ENCODE results near the gene PRDM10. TPM values are rescaled to one million over a fixed set of nuclear protein-coding genes. Genes with fewer than 3 reads are reported as not detected.

Gene PRDM10
- polyA plus RNA-seq, 1 donor from 2014 or later: 13.7 TPM

DNA sequence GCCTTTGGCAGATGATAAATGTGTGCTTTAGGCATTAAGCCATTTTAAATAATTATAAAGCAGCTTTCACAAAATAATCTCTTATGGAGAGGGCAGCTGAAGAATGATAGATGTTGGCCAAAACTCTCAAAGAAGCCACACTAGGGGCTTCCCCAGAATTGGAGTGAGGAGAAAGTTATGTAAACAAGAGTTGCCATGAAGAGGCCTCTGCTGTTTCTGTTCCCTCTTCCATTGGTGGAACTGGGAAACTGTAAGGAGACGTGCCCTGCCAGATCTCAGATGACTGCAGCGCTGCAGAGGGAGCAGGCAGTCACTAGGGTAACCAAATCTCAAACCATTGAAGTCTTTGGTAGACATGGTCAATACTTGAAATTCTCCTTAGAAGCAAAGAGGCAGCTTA is 47.6 kb upstream of the PRDM10 start:
- no peak overlapping the region for H3K27ac ChIP-seq (ENCODE audit: low read length)
- no peaks in the 10 kb centered on the region for H3K36me3 ChIP-seq (ENCODE audit: insufficient read depth, low read length)
- TF ChIP-seq MXI1 (conservative IDR thresholded peaks at IDR 0.05; ENCODE audit: poor library complexity, severe bottlenecking) (no peak), EP300 (conservative IDR thresholded peaks at IDR 0.05; ENCODE audit: poor library complexity, severe bottlenecking) (no peak)
- no peaks in the 10 kb centered on the region for H3K9me2 ChIP-seq (ENCODE audit: insufficient read depth, low read length)
- no peaks in the 10 kb centered on the region for H3K79me2 ChIP-seq (replicated peaks; ENCODE audit: insufficient read depth, low read length)
- no peak overlapping the region for H3K4me3 ChIP-seq (ENCODE audit: low read length)
- no peak overlapping the region for H3K9ac ChIP-seq (ENCODE audit: low read length)
- no peaks in the 10 kb centered on the region for H4K20me1 ChIP-seq (ENCODE audit: insufficient read depth)
- no peak overlapping the region for H2AFZ ChIP-seq (ENCODE audit: low read depth, low read length)
- no peaks in the 10 kb centered on the region for H3F3A ChIP-seq (ENCODE audit: insufficient read depth, low read length, poor library complexity, severe bottlenecking)
- no peaks in the 10 kb centered on the region for H3K27me3 ChIP-seq (ENCODE audit: insufficient read depth, low read depth, low read length)
- H3K4me2 ChIP-seq (ENCODE audit: low read length): no peak overlapping the region
- no peaks in the 10 kb centered on the region for H3K9me3 ChIP-seq (ENCODE audit: low read length)

DNA sequence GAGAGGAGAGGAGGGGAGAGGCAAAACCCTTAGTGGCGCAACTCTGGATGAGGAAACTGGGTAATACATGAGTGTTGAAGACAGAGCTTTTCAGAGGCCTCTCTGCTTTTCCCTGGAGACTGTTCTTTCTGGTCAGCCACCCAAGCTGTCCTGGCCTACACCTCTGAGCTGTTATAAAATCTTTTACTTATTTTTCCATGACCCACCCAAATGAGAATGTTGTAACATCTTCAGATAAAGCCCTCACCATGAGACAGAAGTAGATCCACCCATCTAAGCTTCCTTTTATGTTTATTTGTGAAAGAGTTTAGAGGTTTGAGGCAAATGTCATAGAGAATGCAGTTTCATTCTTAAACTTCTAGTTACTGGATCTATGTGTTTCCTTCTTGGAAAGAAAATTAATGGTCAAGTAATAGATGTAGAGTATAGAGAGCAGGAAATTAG is 46.7 kb upstream of the PRDM10 start:
- Histone ChIP-seq H3K27me3 (ENCODE audit: insufficient read depth, low read depth, low read length) (no peaks in the 10 kb centered on the region), H3K27ac (ENCODE audit: low read length) (no peak overlapping the region), H3K4me2 (ENCODE audit: low read length) (no peak overlapping the region), H3K4me3 (ENCODE audit: low read length) (no peak overlapping the region), H3K79me2 (replicated peaks; ENCODE audit: insufficient read depth, low read length) (no peaks in the 10 kb centered on the region), H2AFZ (ENCODE audit: low read depth, low read length) (no peak overlapping the region), H3K9me3 (ENCODE audit: low read length) (no peaks in the 10 kb centered on the region), H3K9me2 (ENCODE audit: insufficient read depth, low read length) (no peaks in the 10 kb centered on the region), H3K9ac (ENCODE audit: low read length) (no peak overlapping the region), H4K20me1 (ENCODE audit: insufficient read depth) (no peaks in the 10 kb centered on the region), H3K36me3 (ENCODE audit: insufficient read depth, low read length) (no peaks in the 10 kb centered on the region), H3F3A (ENCODE audit: insufficient read depth, low read length, poor library complexity, severe bottlenecking) (no peaks in the 10 kb centered on the region)
- TF ChIP-seq, protein P1, sequence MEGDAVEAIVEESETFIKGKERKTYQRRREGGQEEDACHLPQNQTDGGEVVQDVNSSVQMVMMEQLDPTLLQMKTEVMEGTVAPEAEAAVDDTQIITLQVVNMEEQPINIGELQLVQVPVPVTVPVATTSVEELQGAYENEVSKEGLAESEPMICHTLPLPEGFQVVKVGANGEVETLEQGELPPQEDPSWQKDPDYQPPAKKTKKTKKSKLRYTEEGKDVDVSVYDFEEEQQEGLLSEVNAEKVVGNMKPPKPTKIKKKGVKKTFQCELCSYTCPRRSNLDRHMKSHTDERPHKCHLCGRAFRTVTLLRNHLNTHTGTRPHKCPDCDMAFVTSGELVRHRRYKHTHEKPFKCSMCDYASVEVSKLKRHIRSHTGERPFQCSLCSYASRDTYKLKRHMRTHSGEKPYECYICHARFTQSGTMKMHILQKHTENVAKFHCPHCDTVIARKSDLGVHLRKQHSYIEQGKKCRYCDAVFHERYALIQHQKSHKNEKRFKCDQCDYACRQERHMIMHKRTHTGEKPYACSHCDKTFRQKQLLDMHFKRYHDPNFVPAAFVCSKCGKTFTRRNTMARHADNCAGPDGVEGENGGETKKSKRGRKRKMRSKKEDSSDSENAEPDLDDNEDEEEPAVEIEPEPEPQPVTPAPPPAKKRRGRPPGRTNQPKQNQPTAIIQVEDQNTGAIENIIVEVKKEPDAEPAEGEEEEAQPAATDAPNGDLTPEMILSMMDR (IDR thresholded peaks at IDR 0.05; ENCODE audit: poor library complexity, severe bottlenecking): no peak
- TF ChIP-seq SMC3 (conservative IDR thresholded peaks at IDR 0.05; ENCODE audit: poor library complexity): no peak
- no peak for TF ChIP-seq POLR2AphosphoS5 (IDR thresholded peaks at IDR 0.05)
- no peak for TF ChIP-seq EP300 (conservative IDR thresholded peaks at IDR 0.05; ENCODE audit: poor library complexity, severe bottlenecking)
- no peak for TF ChIP-seq RAD21 (conservative IDR thresholded peaks at IDR 0.05)
- TF ChIP-seq, protein P2, sequence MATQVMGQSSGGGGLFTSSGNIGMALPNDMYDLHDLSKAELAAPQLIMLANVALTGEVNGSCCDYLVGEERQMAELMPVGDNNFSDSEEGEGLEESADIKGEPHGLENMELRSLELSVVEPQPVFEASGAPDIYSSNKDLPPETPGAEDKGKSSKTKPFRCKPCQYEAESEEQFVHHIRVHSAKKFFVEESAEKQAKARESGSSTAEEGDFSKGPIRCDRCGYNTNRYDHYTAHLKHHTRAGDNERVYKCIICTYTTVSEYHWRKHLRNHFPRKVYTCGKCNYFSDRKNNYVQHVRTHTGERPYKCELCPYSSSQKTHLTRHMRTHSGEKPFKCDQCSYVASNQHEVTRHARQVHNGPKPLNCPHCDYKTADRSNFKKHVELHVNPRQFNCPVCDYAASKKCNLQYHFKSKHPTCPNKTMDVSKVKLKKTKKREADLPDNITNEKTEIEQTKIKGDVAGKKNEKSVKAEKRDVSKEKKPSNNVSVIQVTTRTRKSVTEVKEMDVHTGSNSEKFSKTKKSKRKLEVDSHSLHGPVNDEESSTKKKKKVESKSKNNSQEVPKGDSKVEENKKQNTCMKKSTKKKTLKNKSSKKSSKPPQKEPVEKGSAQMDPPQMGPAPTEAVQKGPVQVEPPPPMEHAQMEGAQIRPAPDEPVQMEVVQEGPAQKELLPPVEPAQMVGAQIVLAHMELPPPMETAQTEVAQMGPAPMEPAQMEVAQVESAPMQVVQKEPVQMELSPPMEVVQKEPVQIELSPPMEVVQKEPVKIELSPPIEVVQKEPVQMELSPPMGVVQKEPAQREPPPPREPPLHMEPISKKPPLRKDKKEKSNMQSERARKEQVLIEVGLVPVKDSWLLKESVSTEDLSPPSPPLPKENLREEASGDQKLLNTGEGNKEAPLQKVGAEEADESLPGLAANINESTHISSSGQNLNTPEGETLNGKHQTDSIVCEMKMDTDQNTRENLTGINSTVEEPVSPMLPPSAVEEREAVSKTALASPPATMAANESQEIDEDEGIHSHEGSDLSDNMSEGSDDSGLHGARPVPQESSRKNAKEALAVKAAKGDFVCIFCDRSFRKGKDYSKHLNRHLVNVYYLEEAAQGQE (IDR thresholded peaks at IDR 0.05; ENCODE audit: borderline replicate concordance): no peak
- no peak for TF ChIP-seq TAF1 (IDR thresholded peaks at IDR 0.05; ENCODE audit: low read depth)
- TF ChIP-seq EZH2 (IDR thresholded peaks at IDR 0.05; ENCODE audit: borderline replicate concordance, insufficient read depth, low read length, poor library complexity, severe bottlenecking): no peak
- no peak for TF ChIP-seq MXI1 (conservative IDR thresholded peaks at IDR 0.05; ENCODE audit: poor library complexity, severe bottlenecking)

DNA sequence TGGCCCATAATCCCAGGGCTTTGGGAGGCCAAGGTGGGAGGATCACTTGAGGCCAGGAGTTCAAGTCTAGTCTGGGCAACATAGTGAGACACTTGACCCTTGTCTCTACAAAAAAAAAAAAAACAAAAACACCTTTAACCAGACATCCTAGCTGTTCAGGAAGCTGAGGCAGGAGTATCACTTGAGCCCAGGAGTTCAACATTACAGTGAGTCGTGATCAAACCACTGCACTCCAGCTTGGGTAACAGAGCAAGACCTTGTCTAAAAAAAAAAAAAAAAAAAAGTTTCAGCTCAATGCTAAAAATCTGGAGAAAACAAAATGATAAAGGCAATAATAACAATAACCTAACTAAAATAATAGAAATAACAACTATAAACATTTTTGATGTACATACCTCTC is 44.5 kb upstream of the PRDM10 start:
- Histone ChIP-seq H4K20me1 (ENCODE audit: insufficient read depth) (no peaks in the 10 kb centered on the region), H3K79me2 (replicated peaks; ENCODE audit: insufficient read depth, low read length) (no peaks in the 10 kb centered on the region), H2AFZ (ENCODE audit: low read depth, low read length) (no peak overlapping the region), H3K4me3 (ENCODE audit: low read length) (no peak overlapping the region), H3K9me2 (ENCODE audit: insufficient read depth, low read length) (no peaks in the 10 kb centered on the region), H3K9ac (ENCODE audit: low read length) (no peak overlapping the region), H3K27me3 (ENCODE audit: insufficient read depth, low read depth, low read length) (no peaks in the 10 kb centered on the region), H3K9me3 (ENCODE audit: low read length) (no peaks in the 10 kb centered on the region), H3F3A (ENCODE audit: insufficient read depth, low read length, poor library complexity, severe bottlenecking) (no peaks in the 10 kb centered on the region), H3K36me3 (ENCODE audit: insufficient read depth, low read length) (no peaks in the 10 kb centered on the region), H3K27ac (ENCODE audit: low read length) (no peak overlapping the region), H3K4me2 (ENCODE audit: low read length) (no peak overlapping the region)
- TF ChIP-seq, protein P1 (IDR thresholded peaks at IDR 0.05; ENCODE audit: poor library complexity, severe bottlenecking): no peak
- TF ChIP-seq, protein P2 (IDR thresholded peaks at IDR 0.05; ENCODE audit: borderline replicate concordance): no peak
- TF ChIP-seq EZH2 (IDR thresholded peaks at IDR 0.05; ENCODE audit: borderline replicate concordance, insufficient read depth, low read length, poor library complexity, severe bottlenecking): no peak
- no peak for TF ChIP-seq TAF1 (IDR thresholded peaks at IDR 0.05; ENCODE audit: low read depth)
- no peak for TF ChIP-seq POLR2AphosphoS5 (IDR thresholded peaks at IDR 0.05)
- TF ChIP-seq RAD21 (conservative IDR thresholded peaks at IDR 0.05): no peak
- TF ChIP-seq SMC3 (conservative IDR thresholded peaks at IDR 0.05; ENCODE audit: poor library complexity): no peak
- TF ChIP-seq MXI1 (conservative IDR thresholded peaks at IDR 0.05; ENCODE audit: poor library complexity, severe bottlenecking): no peak
- TF ChIP-seq EP300 (conservative IDR thresholded peaks at IDR 0.05; ENCODE audit: poor library complexity, severe bottlenecking): no peak
